ENCODE data around the gene UTP25.

- no peak for TF ChIP-seq CTCF (IDR thresholded peaks at IDR 0.05; ENCODE audit: insufficient read depth, low read depth, low read length)
- no peak for TF ChIP-seq EZH2 (IDR thresholded peaks at IDR 0.05; ENCODE audit: insufficient read depth, low read length)
Observed at GRCh38 chr1:209789245-209789644, 38.5 kb upstream of the UTP25 start.

All from astrocyte (in vitro differentiated cells and primary cell).